ENCODE measurements around the gene NECTIN4.

The NECTIN4 gene

GRCh38 chr1:161114556-161114955 is 25.2 kb upstream of the NECTIN4 start:
- peaks cover 99% of the 10 kb centered on the region for H3K79me2 ChIP-seq (ENCODE audit: control insufficient read depth, low read length)
- H3K4me1 ChIP-seq (ENCODE audit: control insufficient read depth, low read length) = peaks cover 64% of the 10 kb centered on the region
- peaks cover 17% of the 10 kb centered on the region; the same call in 1 of the 2 replicates for H4K20me1 ChIP-seq (ENCODE audit: control insufficient read depth, insufficient read depth, low read depth, low read length)
- H3K9me3 ChIP-seq (ENCODE audit: control insufficient read depth, insufficient read depth, low read length) = no peaks in the 10 kb centered on the region
- no peak overlapping the region for H3K4me3 ChIP-seq (ENCODE audit: low read length)
- no peak overlapping the region for H3K27ac ChIP-seq (ENCODE audit: low read depth, low read length)
- no peak for TF ChIP-seq CTCF (IDR thresholded peaks at IDR 0.05; ENCODE audit: low read depth, low read length, poor library complexity, severe bottlenecking)
- TF ChIP-seq EZH2phosphoT487 (IDR thresholded peaks at IDR 0.05; ENCODE audit: borderline replicate concordance, low read length) = no peak
- peak overlapping the region; percentile 3; the same call in 1 of the 2 replicates for H3K4me2 ChIP-seq (ENCODE audit: low read length)
- H3K36me3 ChIP-seq (ENCODE audit: control insufficient read depth, low read length) = peaks cover 57% of the 10 kb centered on the region
- no peaks in the 10 kb centered on the region for H3K27me3 ChIP-seq (ENCODE audit: control insufficient read depth, low read length)
- no peaks in the 10 kb centered on the region for H3K9me2 ChIP-seq (replicated peaks; ENCODE audit: control insufficient read depth, low read length)
- H3F3A ChIP-seq (ENCODE audit: control insufficient read depth, insufficient read depth) = 0 out of 2 replicates have a peak, but pooled peaks cover 2% of the 10 kb centered on the region

DNA sequence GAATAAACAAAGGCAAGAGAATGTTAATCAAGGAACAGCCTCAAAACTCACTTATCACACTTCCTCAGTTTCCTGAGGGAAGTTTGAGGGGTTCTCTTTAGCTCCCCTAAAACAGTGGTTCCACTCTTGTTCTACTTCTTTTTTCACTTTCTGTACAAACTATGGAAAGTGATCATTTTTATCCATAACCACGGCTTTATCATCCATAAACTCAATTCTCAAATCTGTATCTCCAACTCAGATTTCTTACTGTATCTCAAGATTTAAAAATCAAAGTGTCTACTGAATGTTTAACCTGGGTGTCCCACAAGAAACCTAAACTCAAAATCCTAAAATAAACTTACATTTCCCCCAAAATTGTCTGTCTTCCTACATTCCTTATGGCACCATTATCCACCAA is 24.6 kb upstream of the NECTIN4 start:
- H3K4me2 ChIP-seq (ENCODE audit: low read length) = peak overlapping the region; percentile 3; the same call in 1 of the 2 replicates
- no peaks in the 10 kb centered on the region for H3K9me2 ChIP-seq (replicated peaks; ENCODE audit: control insufficient read depth, low read length)
- H3K27me3 ChIP-seq (ENCODE audit: control insufficient read depth, low read length) = no peaks in the 10 kb centered on the region
- no peak overlapping the region for H3K27ac ChIP-seq (ENCODE audit: low read depth, low read length)
- H3K79me2 ChIP-seq (ENCODE audit: control insufficient read depth, low read length) = peaks cover 99% of the 10 kb centered on the region
- no peaks in the 10 kb centered on the region for H3K9me3 ChIP-seq (ENCODE audit: control insufficient read depth, insufficient read depth, low read length)
- H4K20me1 ChIP-seq (ENCODE audit: control insufficient read depth, insufficient read depth, low read depth, low read length) = peaks cover 17% of the 10 kb centered on the region; the same call in 1 of the 2 replicates
- H3K4me3 ChIP-seq (ENCODE audit: low read length) = no peak overlapping the region
- peaks cover 58% of the 10 kb centered on the region for H3K36me3 ChIP-seq (ENCODE audit: control insufficient read depth, low read length)
- peaks cover 58% of the 10 kb centered on the region for H3K4me1 ChIP-seq (ENCODE audit: control insufficient read depth, low read length)
- no peak for TF ChIP-seq EZH2phosphoT487 (IDR thresholded peaks at IDR 0.05; ENCODE audit: borderline replicate concordance, low read length)
- TF ChIP-seq CTCF (IDR thresholded peaks at IDR 0.05; ENCODE audit: low read depth, low read length, poor library complexity, severe bottlenecking) = no peak
- H3F3A ChIP-seq (ENCODE audit: control insufficient read depth, insufficient read depth) = 0 out of 2 replicates have a peak, but pooled peaks cover 2% of the 10 kb centered on the region

DNA sequence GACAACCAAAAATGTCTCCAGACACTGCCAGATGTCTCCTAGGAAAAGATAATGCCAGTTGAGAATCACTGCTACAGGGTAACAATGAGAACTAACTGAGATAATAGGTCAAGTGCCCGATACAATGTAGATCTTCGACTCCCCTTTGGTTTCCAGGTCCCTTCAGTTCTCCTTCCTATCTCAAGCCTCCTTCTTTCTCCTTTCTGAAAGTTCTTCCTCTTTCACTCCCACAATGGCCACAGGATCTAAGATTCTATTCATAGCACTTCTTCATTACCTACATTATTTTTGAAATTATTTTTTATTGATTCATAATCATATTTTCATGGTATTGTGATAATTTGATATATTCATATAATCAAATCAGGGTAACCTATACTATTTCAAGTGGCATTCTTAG is 22.2 kb upstream of the NECTIN4 start:
- H3K27me3 ChIP-seq (ENCODE audit: control insufficient read depth, low read length) = no peaks in the 10 kb centered on the region
- TF ChIP-seq CTCF (IDR thresholded peaks at IDR 0.05; ENCODE audit: low read depth, low read length, poor library complexity, severe bottlenecking) (no peak), EZH2phosphoT487 (IDR thresholded peaks at IDR 0.05; ENCODE audit: borderline replicate concordance, low read length) (no peak)
- H3K4me1 ChIP-seq (ENCODE audit: control insufficient read depth, low read length) = peaks cover 47% of the 10 kb centered on the region
- H3F3A ChIP-seq (ENCODE audit: control insufficient read depth, insufficient read depth) = 0 out of 2 replicates have a peak, but pooled peaks cover 2% of the 10 kb centered on the region
- H3K79me2 ChIP-seq (ENCODE audit: control insufficient read depth, low read length) = peaks cover 96% of the 10 kb centered on the region
- no peaks in the 10 kb centered on the region for H3K9me3 ChIP-seq (ENCODE audit: control insufficient read depth, insufficient read depth, low read length)
- peaks cover 16% of the 10 kb centered on the region; the same call in 1 of the 2 replicates for H4K20me1 ChIP-seq (ENCODE audit: control insufficient read depth, insufficient read depth, low read depth, low read length)
- no peaks in the 10 kb centered on the region for H3K9me2 ChIP-seq (replicated peaks; ENCODE audit: control insufficient read depth, low read length)
- peak overlapping the region; percentile 12 for H3K4me2 ChIP-seq (ENCODE audit: low read length)
- peaks cover 58% of the 10 kb centered on the region for H3K36me3 ChIP-seq (ENCODE audit: control insufficient read depth, low read length)
- H3K4me3 ChIP-seq (ENCODE audit: low read length) = no peak overlapping the region
- no peak overlapping the region for H3K27ac ChIP-seq (ENCODE audit: low read depth, low read length)

Measured in DOHH2 (cell line).